NCI-H187 (cell line): ENCODE data around the gene PRICKLE2.

ENCODE experiments used
- DNase-seq, 2 experiments: peaks; one replicate each; lab custom pipeline; 2025; lab: John Stamatoyannopoulos, UW

PRICKLE2 gene

GRCh38 chr3:64220161-64220914 is 4.9 kb downstream of the PRICKLE2 start:
- no peak for DNase-seq

GRCh38 chr3:64218746-64219145 is 6.5 kb downstream of the PRICKLE2 start:
- no peak for DNase-seq

DNA sequence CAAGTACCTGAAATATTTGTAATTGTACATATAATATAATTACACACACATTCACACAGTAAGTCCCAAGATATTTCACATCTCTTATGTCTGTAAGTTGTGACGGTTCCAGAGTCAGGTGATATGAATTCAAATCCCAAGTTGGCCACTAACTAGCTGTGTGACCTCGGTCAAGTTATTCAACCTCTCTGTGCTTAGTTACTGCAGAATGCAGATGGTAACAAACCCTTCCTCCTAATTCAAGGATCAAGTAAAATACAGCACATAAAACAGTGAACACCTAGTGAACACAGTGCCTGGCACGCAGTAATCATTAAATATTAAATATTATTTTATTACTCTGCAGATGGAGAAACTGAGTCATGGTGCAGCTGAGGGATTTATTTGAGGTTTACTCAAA is 6.9 kb downstream of the PRICKLE2 start:
- no peak for DNase-seq

GRCh38 chr3:64216274-64217147 is 8.8 kb downstream of the PRICKLE2 start:
- DNase-seq: no peak

GRCh38 chr3:64215559-64215958 is 9.7 kb downstream of the PRICKLE2 start:
- DNase-seq: no peak

GRCh38 chr3:64215103-64215502 is 10.2 kb downstream of the PRICKLE2 start:
- DNase-seq: no peak

DNA sequence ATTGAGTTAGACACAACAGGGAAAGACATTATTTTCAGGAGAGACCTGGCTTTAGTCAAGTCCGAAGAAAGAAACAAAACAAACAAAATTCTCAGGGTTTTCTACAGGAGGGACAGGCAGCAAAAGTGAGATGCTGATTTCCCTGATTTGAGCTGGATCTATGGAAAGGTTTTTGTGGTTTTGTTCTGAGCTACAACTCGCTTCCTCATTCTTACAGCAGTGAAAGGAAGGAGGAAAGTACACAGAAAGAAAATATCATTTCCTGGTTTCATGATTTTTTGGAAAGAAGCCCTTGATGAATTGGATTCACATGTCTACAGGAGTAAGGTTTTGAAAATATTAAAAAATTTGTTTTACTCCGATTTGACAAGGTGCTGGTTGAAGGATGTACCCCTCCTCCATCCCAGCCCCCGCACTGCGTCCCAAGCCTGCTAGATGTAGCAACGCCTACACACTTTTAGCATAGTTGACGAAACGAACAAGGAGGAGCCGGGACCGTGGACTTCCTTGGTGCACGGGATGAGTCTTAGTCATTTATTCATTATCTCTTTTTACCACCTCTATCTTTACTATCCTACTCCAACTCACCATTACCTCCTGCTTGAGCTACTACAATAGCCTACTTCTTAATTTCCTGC is 10.8 kb downstream of the PRICKLE2 start:
- DNase-seq: no peak

GRCh38 chr3:64213962-64214379 is 11.3 kb downstream of the PRICKLE2 start:
- no peak for DNase-seq

DNA sequence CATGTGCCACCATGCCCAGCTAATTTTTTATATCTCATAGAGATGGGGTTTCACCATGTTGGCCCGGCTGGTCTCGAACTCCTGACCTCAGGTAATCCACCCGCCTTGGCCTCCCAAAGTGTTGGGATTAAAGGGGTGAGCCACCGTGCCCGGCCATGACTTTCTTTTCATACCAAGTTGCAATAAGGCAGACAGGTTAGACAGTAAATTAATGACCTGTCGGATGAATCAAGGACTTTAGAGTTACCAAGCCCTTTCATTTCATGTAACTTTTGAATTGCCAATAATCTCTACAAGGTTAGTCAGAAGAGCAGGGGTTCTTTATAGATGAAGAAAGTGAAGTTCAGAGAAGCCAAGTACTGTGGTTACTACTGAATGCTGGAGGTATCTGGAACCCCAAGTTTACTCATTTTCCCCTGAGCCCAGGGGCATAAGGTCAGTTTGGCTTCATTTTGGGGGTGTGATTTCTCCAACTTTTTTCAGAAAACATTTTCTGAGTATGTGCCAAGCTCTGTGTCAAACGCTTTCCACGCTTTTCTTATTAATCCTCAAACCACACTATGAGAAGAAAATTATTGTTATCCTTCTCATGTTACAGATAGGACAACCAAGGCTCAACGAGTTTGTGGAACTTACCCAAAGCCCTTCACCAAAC is 11.9 kb downstream of the PRICKLE2 start:
- DNase-seq: no peak

GRCh38 chr3:64209866-64210621 is 15.2 kb downstream of the PRICKLE2 start:
- no peak for DNase-seq

DNA sequence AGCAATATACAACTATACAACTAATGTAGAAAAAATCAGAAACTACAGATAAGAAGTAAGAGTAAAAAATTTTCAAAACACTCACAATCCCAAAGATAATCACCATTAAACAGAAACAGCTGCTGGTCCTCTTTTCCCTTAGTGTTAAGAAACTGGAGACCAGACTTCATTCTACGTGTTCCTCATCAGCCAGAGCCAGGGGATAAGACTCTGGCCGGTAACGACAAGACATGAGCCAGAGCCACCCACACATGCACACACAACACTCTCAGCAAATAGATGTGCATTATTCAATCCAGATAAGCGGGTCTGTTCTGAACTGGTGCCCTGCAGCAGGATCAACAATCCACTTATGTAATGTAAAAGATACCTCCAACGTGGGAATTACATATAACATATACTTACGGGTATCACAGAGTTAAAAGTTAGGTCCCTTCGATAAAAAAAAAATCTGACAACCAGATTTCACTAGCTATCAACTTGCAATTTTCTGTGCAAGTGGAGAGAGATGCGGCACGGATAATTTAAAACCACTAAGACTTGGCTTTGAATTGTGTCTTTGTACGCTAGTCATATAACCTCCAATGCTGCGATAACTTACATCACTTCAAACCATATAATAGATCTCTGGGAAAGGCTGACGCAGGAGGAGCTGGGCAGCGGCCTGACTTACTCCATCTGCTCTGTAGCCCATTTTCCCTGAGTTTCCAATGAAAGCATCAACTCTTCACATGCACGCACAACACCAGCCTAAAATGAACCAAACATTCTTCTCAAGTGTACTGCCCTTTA is 17.8 kb downstream of the PRICKLE2 start:
- DNase-seq: no peak

DNA sequence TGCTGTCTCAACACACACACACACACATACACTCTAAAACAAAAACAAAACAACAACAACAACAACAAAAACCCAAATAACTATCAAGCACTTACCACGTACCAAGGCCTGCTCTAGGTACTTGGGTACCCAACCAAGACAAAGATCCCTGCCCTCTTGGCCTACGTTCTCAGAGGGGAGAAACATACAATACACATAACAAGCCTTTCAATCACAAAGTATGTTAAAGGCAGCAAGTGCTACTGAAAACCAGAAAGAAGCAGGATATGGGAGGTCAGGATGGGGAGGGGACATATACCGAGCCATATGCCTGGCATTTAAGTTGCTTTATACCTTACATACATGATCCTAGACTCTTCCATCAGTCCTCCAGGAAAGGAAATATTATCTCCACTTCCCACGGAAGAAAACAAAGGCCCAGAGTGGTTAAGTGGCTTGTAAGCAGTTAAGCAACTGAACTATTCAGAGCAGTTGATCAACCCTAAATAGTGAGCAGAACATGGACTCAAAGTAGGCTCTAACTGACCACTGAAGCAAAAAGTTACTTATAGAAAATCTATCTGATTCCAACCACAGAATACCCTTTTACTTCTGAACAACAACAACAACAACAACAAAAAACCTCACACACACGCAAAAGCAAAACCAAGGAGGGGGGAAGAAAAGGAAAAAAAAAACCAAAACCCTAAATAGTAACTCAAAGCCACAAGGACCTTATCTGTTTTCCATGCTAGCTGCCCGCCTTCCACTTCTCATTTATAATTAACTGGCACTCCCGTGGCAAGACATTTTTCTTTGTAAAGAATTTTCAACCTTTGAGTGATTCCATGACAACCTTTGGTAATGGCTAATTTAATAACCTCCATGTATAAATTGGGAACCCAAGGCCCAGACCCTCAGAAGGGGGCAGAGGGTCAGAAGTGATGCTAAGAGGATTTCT is 21.0 kb downstream of the PRICKLE2 start:
- DNase-seq: no peak

GRCh38 chr3:64203216-64203615 is 22.1 kb downstream of the PRICKLE2 start:
- no peak for DNase-seq

DNA sequence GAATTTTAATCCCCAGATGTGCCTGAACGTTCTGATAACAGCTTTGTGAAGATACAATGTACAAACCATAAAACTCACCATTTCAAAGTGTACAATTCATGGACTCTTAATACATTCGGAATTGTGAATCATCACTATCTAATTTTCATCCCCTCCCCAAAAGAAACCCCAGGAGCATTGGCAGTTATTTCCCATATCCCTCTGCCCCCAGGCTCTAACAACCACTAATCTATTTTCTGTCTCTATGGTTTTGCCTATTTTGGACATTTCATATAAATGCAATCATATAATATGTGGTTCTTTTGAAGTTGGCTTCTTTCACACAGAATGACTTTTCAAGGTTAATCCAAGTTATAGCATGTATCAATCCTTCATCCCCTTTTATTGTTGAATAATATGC is 25.3 kb downstream of the PRICKLE2 start:
- DNase-seq: no peak

GRCh38 chr3:64196236-64196929 is 28.9 kb downstream of the PRICKLE2 start:
- no peak for DNase-seq

DNA sequence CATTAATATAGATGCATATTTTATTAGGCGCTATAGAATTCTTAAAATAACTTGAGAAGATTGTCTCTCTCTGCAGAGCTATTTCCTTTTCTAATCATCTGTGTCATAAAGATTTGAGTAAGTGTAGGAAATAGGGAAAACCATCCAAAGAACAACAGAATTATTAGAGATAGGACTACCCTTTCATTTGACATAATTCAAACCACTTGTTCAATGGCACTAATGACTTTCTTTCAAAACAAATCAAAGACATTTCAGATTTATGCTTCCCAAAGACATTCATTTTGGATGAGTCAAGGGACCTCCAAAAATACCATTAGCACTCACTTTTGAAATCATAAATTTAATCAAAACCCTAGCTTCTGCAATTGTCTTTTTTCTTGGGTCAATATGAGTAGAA is 29.5 kb downstream of the PRICKLE2 start:
- DNase-seq: no peak

GRCh38 chr3:64191822-64192221 is 33.4 kb downstream of the PRICKLE2 start:
- no peak for DNase-seq

DNA sequence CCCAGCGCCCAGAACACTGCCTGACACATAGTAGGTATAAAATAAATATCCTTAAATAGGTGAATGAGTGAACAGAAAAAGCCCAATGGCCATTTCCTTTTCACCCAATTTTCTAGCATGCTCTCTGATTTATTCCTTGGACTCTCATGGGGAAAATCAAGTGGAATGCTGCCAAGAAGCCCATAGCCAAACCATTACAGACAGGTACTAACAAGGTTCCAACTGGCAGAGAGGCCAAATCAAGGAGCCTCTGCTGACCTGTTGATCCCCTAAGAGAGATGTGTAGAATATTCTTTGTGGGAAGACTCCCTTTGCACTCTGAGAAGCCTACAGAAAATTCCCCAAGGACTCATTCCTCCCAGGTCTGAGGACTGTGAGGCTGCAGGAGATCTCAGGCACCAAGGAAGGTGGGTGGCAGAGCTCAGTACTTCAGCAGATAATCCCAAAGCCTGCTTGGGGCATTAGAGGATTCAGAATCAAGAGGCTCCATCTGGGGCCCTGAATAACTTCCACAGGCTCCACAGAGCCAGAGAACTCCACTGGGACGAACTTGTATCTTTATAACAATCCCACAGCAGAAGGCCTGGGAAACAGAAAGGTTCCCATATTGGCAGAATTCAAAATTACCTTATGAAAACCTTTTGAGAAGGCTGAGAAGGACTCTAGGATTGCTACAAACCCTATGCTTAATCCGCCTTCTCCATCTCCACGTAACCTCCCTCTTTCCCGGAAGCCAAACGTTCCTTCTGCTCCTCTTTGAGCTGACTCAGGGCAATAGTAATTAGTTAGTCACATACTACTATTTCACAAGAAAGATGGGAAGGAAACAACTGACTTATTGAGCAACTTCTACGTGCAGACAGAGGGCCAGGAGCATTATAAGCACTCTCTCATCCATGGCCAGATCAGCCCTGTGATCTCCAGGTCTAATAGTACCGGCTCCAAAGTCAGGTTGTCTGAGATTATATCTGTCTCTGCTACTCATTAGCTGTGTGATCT is 34.5 kb downstream of the PRICKLE2 start:
- DNase-seq: no peak
